Lower leg skin (tissue), 4 donors: ENCODE results near the gene FAAH. TPM values are rescaled to one million over a fixed set of nuclear protein-coding genes. Genes with fewer than 3 reads are reported as not detected.

Experiments
- DNase-seq, 2 donors: peaks; one replicate each; pipeline ENCODE4 v3.0.0-alpha.2; 2019; ENCODE audit warnings: low spot score in 2 of 2
- H3K4me3 ChIP-seq: fragments of 200-600 bp; sonication (generic); 2 replicates; pipeline ENCODE4 v1.5.1; 2017; ENCODE audit warnings: mild to moderate bottlenecking, low read depth; ENCODE audit not compliant: poor library complexity, severe bottlenecking
- CTCF ChIP-seq, 3 donors: fragments of 450-650 bp; IDR thresholded peaks; one replicate each; pipeline ENCODE4 v1.5.1; 2016; ENCODE audit warnings: antibody characterized with exemption in 3 of 3, mild to moderate bottlenecking in 3 of 3, moderate library complexity in 2 of 3
- POLR2A ChIP-seq, 2 donors: fragments of 450-650 bp; IDR thresholded peaks; one replicate each; pipeline ENCODE4 v1.6.1; 2016 to 2017; ENCODE audit warnings: antibody characterized with exemption in 2 of 2, mild to moderate bottlenecking in 1 of 2, moderate library complexity in 1 of 2
- WGBS, 2 donors: methylation state at CpG; one replicate each; pipeline ENCODE4 v1.1.5; 2018; 5-methylcytosine and 5-hydroxymethylcytosine counted together
- intact Hi-C: fragments of 100-400 bp; cut with DNase I; formaldehyde crosslinking; loops from one replicate; pipeline ENCODE4 v1.15.0; 2023; ENCODE audit warnings: low total_unique reads
- total RNA-seq, 4 donors: library from RNA; depleted of rRNA; stranded (reverse); fragments of >200 nt; gene quantifications; one replicate each; pipeline ENCODE4 v1.1.0, GENCODE V29; 2016

Gene FAAH
- total RNA-seq, 4 donors from 2014 or later: 26.3 to 30.7 (median 28.4) TPM

- WGBS, 2 donors: 70 to 82% methylated on average over 11 of the region's 11 CpGs
- intact Hi-C loops: no loop called here
- TF ChIP-seq CTCF (IDR thresholded peaks at IDR 0.05): no peak
- no peak for TF ChIP-seq POLR2A (IDR thresholded peaks at IDR 0.05)
Observed at GRCh38 chr1:46461017-46461808, 67.1 kb downstream of the FAAH start.

DNA sequence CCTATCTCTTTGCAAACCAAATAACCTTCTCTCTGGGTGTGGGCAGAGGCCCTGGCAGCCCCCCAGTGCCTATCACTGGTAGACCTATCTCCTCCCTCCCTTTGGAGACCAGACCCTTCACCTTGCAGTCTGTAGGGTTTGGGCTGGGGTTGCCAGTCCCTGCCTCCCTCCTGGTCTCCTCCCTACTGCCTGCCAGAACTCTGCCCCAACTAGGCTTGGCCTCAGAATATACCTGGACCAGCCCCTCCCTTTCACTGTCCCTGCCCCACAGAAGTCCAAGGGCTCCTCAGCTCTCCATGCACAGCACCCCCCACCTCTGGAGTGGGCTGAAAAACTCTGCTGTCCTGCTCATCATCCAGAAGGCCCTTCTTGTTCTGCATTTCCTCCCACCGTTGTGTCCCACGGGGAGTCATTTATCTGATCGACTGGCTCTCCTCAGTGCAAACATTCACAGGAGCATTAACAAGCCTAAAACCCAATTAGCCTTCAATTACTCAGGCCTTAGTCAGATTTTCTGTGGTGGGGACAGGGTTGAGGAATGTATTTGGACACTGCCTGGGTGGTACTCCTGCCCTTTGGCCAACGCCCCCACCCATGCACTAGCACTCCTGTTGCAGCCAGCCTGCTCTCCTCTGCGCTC, 67.8 kb downstream of the FAAH start:
- intact Hi-C loops: no loop called here
- DNase-seq: no peak
- H3K4me3 ChIP-seq: no peak overlapping the region
- 57 to 68% methylated on average over 5 of the region's 5 CpGs for WGBS, 2 donors
- TF ChIP-seq POLR2A (IDR thresholded peaks at IDR 0.05) (no peak), CTCF (IDR thresholded peaks at IDR 0.05) (no peak)

More at GRCh38 chr1:46461017-46461808, 67.1 kb downstream of the FAAH start:
- no peak for DNase-seq
- H3K4me3 ChIP-seq: no peak overlapping the region

Other genes with a start within 250 kb of the FAAH start
- gene TSPAN1, start 219.2 kb upstream of the FAAH start, total RNA-seq: 10 to 100 TPM in 1 of 4 donors, 1 to 10 TPM in 3; 2.9 to 10.9 (median 5.9) TPM
- gene P3R3URF, start 217.8 kb upstream of the FAAH start, total RNA-seq: not detected
- gene POMGNT1, start 195.9 kb upstream of the FAAH start, total RNA-seq: 10 to 100 TPM; 26.4 to 46.7 (median 36.4) TPM
- gene LURAP1, start 191.0 kb upstream of the FAAH start, total RNA-seq: 1 to 10 TPM; 2.4 to 5.1 (median 4.0) TPM
- under 1 TPM; 0.19 to 0.89 (median 0.47) TPM for gene RAD54L, start 146.6 kb upstream of the FAAH start, total RNA-seq
- 10 to 100 TPM; 74.6 to 87.8 (median 82.3) TPM for gene LRRC41, start 90.7 kb upstream of the FAAH start, total RNA-seq
- gene UQCRH, start 90.6 kb upstream of the FAAH start, total RNA-seq: 100 to 1,000 TPM; 223 to 278 (median 237) TPM
- gene NSUN4, start 53.5 kb upstream of the FAAH start, total RNA-seq: 10 to 100 TPM; 15.6 to 62.3 (median 22.9) TPM
- under 1 TPM in 3 of 4 donors, not detected in 1; 0.12 to 0.51 (median 0.42) TPM for gene DMBX1, start 95.5 kb downstream of the FAAH start, total RNA-seq
- not detected for gene KNCN, start 157.3 kb downstream of the FAAH start, total RNA-seq
- 10 to 100 TPM in 3 of 4 donors, 1 to 10 TPM in 1; 9.6 to 23.0 (median 13.7) TPM for gene MKNK1, start 210.0 kb downstream of the FAAH start, total RNA-seq
- gene MOB3C, start 222.5 kb downstream of the FAAH start, total RNA-seq: 10 to 100 TPM; 13.0 to 17.8 (median 13.6) TPM